A673 (cell line): ENCODE results near the gene KCNA3.

Experiments used
- EZH2 ChIP-seq: fragments of 200-600 bp; sonication (generic); IDR thresholded peaks from 2 replicates; pipeline ENCODE4 v1.6.1; 2017; ENCODE audit warnings: borderline replicate concordance, low read depth, mild to moderate bottlenecking, mixed read lengths, antibody characterized with exemption, low read length; ENCODE audit not compliant: poor library complexity, severe bottlenecking
- TF ChIP-seq, protein P1 (sequence below): fragments of 300-800, 200-600 bp; sonication (generic); conservative IDR thresholded peaks from 2 replicates; pipeline ENCODE4 v1.5.1; 2017; ENCODE audit warnings: low read depth, mild to moderate bottlenecking, antibody characterized with exemption, low read length, moderate library complexity, mixed read lengths

GRCh38 chr1:110645211-110645610 is 29.5 kb downstream of the KCNA3 start:
- TF ChIP-seq, protein P1, sequence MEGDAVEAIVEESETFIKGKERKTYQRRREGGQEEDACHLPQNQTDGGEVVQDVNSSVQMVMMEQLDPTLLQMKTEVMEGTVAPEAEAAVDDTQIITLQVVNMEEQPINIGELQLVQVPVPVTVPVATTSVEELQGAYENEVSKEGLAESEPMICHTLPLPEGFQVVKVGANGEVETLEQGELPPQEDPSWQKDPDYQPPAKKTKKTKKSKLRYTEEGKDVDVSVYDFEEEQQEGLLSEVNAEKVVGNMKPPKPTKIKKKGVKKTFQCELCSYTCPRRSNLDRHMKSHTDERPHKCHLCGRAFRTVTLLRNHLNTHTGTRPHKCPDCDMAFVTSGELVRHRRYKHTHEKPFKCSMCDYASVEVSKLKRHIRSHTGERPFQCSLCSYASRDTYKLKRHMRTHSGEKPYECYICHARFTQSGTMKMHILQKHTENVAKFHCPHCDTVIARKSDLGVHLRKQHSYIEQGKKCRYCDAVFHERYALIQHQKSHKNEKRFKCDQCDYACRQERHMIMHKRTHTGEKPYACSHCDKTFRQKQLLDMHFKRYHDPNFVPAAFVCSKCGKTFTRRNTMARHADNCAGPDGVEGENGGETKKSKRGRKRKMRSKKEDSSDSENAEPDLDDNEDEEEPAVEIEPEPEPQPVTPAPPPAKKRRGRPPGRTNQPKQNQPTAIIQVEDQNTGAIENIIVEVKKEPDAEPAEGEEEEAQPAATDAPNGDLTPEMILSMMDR: no peak
- TF ChIP-seq EZH2: no peak
